HL-60 (cell line): ENCODE results near the gene CTNNA1.

Source experiments
- DNase-seq, 2 experiments: peaks; one replicate each; pipeline ENCODE4 v3.0.0-alpha.2; 2010 to 2020; ENCODE audit warnings: low read depth in 1 of 2, low spot score in 1 of 2
- H3K27ac ChIP-seq: fragments of 250-450 bp; sonication (Bioruptor Pico); replicated peaks from 2 replicates; pipeline ENCODE4 v1.5.1; 2020; ENCODE audit warnings: mild to moderate bottlenecking, moderate library complexity
- H3K27me3 ChIP-seq: fragments of 250-450 bp; sonication (Bioruptor Pico); 2 replicates; pipeline ENCODE4 v1.5.1; 2021; ENCODE audit warnings: mild to moderate bottlenecking, moderate library complexity; ENCODE audit not compliant: insufficient read depth, poor library complexity, severe bottlenecking
- H3K4me3 ChIP-seq: replicated peaks from 2 replicates; pipeline ENCODE4 v1.5.1; 2011; ENCODE audit warnings: mild to moderate bottlenecking, control low read depth, low read length; ENCODE audit not compliant: insufficient read depth
- GABPA ChIP-seq: IDR thresholded peaks from 2 replicates; pipeline ENCODE4 v1.6.1; 2012; ENCODE audit warnings: low read depth
- POLR2AphosphoS5 ChIP-seq: IDR thresholded peaks from 2 replicates; pipeline ENCODE4 v1.6.1; 2012; ENCODE audit warnings: low read depth
- SPI1 ChIP-seq: IDR thresholded peaks from 2 replicates; pipeline ENCODE4 v1.6.1; 2012; ENCODE audit warnings: low read depth, mild to moderate bottlenecking, borderline replicate concordance
- TF ChIP-seq, protein P1 (sequence below): IDR thresholded peaks from 2 replicates; pipeline ENCODE4 v1.6.1; 2012; ENCODE audit warnings: low read depth; ENCODE audit not compliant: insufficient replicate concordance
- TF ChIP-seq, protein P2 (sequence below): IDR thresholded peaks from one replicate; pipeline ENCODE4 v1.5.1; 2011; ENCODE audit warnings: low read length, control low read depth, inconsistent platforms; ENCODE audit not compliant: insufficient read depth

CTNNA1 gene

DNA sequence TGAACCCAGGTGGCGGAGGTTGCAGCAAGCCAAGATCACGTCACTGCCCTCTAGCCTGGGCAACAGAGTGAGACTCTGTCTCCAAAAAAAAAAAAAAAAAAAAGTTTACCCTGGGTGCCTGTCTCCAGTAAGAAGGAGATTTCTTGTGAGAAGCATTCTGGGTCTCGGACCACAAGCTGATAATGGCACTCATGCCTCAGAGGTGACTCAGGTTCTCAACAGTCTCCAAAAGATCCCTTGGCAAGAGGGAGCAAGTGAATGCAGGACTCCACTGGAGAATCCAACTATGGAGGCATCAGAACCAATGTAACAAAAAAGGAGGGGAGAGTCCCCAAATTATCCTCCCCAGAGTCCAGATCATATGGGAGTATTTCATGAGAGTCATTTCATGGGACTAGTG lies 227.9 kb downstream of the CTNNA1 start:
- Histone ChIP-seq H3K27ac (no peak overlapping the region), H3K4me3 (no peak overlapping the region), H3K27me3 (no peaks in the 10 kb centered on the region)
- TF ChIP-seq SPI1 (no peak), GABPA (no peak), POLR2AphosphoS5 (no peak)
- TF ChIP-seq, protein P1, sequence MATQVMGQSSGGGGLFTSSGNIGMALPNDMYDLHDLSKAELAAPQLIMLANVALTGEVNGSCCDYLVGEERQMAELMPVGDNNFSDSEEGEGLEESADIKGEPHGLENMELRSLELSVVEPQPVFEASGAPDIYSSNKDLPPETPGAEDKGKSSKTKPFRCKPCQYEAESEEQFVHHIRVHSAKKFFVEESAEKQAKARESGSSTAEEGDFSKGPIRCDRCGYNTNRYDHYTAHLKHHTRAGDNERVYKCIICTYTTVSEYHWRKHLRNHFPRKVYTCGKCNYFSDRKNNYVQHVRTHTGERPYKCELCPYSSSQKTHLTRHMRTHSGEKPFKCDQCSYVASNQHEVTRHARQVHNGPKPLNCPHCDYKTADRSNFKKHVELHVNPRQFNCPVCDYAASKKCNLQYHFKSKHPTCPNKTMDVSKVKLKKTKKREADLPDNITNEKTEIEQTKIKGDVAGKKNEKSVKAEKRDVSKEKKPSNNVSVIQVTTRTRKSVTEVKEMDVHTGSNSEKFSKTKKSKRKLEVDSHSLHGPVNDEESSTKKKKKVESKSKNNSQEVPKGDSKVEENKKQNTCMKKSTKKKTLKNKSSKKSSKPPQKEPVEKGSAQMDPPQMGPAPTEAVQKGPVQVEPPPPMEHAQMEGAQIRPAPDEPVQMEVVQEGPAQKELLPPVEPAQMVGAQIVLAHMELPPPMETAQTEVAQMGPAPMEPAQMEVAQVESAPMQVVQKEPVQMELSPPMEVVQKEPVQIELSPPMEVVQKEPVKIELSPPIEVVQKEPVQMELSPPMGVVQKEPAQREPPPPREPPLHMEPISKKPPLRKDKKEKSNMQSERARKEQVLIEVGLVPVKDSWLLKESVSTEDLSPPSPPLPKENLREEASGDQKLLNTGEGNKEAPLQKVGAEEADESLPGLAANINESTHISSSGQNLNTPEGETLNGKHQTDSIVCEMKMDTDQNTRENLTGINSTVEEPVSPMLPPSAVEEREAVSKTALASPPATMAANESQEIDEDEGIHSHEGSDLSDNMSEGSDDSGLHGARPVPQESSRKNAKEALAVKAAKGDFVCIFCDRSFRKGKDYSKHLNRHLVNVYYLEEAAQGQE, result no peak
- TF ChIP-seq, protein P2, sequence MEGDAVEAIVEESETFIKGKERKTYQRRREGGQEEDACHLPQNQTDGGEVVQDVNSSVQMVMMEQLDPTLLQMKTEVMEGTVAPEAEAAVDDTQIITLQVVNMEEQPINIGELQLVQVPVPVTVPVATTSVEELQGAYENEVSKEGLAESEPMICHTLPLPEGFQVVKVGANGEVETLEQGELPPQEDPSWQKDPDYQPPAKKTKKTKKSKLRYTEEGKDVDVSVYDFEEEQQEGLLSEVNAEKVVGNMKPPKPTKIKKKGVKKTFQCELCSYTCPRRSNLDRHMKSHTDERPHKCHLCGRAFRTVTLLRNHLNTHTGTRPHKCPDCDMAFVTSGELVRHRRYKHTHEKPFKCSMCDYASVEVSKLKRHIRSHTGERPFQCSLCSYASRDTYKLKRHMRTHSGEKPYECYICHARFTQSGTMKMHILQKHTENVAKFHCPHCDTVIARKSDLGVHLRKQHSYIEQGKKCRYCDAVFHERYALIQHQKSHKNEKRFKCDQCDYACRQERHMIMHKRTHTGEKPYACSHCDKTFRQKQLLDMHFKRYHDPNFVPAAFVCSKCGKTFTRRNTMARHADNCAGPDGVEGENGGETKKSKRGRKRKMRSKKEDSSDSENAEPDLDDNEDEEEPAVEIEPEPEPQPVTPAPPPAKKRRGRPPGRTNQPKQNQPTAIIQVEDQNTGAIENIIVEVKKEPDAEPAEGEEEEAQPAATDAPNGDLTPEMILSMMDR, result no peak
- DNase-seq, result no peak

DNA sequence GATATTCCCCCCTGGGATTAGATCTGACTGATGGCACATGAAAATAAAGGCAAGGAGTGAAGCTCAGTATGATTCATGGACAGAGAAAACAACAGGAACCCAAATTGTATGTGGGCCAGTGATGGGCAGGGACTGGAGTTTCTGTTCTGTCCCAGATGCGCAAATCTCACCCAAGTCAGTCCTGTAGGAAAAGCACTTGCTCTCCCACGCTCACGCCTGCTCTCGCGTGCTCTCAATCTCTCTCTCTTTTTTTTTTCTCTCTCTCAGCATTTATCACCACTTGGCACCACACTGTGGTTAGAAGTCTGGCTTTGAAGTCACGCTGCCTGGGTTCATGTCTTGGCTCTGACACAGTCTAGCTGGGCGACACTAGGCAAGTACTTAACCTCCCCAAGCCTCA lies 228.4 kb downstream of the CTNNA1 start:
- H3K27ac ChIP-seq, result no peak overlapping the region
- no peaks in the 10 kb centered on the region for H3K27me3 ChIP-seq
- TF ChIP-seq, protein P2, result no peak
- TF ChIP-seq SPI1 (no peak), GABPA (no peak), POLR2AphosphoS5 (no peak)
- TF ChIP-seq, protein P1, result no peak
- no peak overlapping the region for H3K4me3 ChIP-seq
- no peak for DNase-seq

DNA sequence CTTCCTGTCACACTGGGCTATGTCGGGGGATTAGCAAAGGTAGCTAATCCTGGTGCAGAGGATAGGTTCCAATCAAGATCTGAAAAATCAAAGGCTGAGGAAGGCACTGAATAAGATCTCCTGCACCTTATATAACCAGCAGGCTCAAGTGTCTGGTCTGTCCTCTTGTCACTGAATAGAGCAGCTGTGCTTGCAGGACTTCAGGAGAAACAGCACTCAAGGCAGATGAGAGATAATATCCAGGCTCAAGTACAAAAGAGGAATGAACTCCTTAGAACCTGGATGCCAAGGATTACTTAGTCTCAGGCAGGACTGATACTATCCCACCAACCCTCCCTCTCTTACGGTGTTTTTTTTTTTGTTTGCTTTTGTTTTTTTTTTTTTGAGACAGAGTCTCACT lies 230.8 kb downstream of the CTNNA1 start:
- Histone ChIP-seq H3K27ac (no peak overlapping the region), H3K4me3 (no peak overlapping the region), H3K27me3 (no peaks in the 10 kb centered on the region)
- no peak for DNase-seq
- TF ChIP-seq POLR2AphosphoS5 (no peak), SPI1 (no peak), GABPA (no peak)
- TF ChIP-seq, protein P2, result no peak
- TF ChIP-seq, protein P1, result no peak
